GM20000 (cell line): Measurements from ENCODE around the gene SPEM2.
"Not testable (repeated sequence)": the region's sequence is repeated elsewhere in the genome, so short reads cannot be mapped to it uniquely, and the experiment has no call there.

Experiments used
- DNase-seq: peaks from one replicate; pipeline ENCODE4 v3.0.0; 2012; ENCODE audit warnings: low spot score
- TF ChIP-seq, protein P1 (sequence below): IDR thresholded peaks from 2 replicates; pipeline ENCODE4 v1.5.1; 2012; ENCODE audit warnings: mild to moderate bottlenecking, control low read depth; ENCODE audit errors: extremely low read depth, missing control alignments

Gene SPEM2

DNA sequence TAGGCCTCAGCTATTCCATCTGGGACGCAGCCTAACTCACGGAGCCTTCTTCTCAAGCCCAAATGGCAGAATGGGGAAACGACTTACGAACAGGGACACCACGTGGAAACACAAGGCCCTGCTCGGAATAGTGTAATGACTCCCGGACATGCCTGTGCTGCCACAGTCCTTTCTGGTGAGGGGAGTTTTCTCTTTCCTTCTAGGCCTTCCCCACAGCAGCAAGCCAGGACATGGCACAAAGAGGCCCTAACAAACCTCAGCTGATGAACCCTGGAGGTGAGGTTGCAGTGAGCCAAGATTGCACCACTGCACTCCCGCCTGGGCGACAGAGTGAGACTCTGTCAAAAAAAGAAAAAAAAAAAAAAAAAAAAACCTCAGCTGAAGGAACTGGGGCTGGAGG is 38.7 kb downstream of the SPEM2 start:
- TF ChIP-seq, protein P1, sequence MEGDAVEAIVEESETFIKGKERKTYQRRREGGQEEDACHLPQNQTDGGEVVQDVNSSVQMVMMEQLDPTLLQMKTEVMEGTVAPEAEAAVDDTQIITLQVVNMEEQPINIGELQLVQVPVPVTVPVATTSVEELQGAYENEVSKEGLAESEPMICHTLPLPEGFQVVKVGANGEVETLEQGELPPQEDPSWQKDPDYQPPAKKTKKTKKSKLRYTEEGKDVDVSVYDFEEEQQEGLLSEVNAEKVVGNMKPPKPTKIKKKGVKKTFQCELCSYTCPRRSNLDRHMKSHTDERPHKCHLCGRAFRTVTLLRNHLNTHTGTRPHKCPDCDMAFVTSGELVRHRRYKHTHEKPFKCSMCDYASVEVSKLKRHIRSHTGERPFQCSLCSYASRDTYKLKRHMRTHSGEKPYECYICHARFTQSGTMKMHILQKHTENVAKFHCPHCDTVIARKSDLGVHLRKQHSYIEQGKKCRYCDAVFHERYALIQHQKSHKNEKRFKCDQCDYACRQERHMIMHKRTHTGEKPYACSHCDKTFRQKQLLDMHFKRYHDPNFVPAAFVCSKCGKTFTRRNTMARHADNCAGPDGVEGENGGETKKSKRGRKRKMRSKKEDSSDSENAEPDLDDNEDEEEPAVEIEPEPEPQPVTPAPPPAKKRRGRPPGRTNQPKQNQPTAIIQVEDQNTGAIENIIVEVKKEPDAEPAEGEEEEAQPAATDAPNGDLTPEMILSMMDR = no peak
- no peak for DNase-seq

DNA sequence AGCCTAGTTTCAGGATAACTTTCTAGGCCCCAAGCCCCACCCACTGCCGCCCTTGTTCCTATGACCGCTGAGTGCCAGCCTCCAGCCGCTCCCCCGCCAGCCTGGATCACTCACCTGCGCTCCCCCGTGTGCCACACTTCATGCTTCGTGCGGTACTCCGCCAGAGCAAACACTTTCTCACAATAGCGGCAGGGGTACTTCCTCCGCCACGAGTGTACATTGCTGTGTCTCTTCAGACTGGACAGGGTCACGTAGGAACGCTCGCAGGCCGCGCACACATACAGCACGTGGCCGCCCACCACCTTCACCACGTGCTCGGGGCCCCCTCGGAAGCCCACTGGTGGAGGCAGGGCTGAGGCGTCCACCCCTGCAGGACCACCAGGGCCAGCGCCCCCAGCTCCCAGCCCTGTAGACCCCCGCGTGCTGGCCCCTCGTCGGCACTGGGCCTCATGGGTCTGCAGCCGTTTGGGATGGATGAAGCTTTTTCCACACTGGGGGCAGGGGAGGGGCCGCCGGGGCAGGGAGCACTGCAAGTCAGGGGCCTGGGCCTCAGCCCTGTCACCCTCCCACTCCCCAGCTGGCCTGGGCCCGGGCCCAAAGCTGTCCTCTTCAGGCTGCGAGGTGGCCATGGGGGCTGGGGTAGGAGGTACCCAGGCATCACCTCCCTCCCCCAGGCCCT is 40.3 kb downstream of the SPEM2 start:
- TF ChIP-seq, protein P1 = no peak
- DNase-seq = no peak

DNA sequence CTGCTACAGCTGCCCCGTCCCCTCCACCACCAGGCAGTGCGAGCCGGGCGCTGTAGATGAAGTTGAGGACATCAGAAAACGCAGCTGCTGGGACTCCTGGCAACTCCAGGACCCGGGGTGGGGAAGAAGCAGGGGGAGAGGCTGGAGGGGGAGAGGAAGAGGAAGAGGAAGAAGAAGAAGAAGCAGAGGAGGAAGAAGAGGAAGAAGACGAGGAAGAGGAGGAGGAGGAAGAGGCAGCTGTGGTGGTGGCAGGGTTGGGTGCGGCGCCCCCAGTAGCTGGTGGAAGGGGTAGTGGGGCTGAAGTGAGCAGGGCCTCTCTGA is 40.9 kb downstream of the SPEM2 start:
- TF ChIP-seq, protein P1 = no peak
- no peak for DNase-seq

DNA sequence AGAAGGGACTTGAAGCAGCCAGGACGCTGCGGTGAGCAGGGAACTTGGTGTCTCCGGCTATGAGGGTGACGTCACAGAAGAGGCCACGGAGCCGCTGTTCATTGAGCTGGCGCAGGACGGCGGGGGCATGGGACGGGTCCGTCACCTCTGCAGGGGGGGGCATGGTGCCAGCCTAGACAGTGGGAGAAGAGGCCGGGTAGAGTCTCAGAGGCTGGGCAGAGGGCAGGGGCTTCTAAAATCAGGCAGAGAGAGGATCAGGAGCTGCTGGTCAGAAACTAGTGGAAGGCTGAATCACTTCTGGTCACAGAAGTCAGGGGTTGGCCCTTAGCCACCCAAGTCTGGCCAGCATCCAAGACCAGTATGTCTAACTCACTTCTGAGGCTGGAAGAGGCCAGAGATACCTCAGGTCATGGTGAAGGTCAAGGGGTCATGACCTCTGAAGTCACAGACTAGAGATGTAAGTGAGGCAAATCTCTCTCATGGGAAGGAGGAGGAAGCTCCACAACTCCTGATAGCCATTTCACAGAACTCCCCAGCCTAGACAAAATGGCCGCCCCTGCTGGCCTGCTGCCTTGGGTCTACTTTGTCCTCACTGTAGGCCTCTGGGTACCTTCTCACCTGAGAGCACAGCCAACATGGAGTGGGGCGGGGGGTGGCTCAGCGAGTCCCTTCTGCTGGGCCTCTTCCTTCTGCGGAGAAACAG is 41.4 kb downstream of the SPEM2 start:
- DNase-seq = no peak
- TF ChIP-seq, protein P1 = no peak

DNA sequence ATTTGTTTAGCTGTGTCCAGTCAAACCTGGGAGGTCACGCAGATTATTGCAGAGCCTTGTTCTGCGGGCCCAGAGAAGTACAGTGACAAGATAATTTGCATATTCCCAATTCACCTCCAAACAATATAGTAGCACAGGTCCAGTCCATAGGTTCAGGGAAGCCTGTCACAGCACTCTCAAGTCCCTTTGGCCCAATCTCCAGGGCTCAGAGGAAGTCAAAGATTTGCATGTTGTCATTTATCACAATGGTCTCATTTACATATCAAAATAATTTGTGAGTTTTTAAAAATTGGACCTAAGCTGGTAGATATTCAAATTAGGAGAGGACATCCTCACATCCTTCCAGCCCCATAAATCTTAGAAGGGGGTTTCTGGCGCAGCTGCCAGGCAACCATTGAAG is 42.1 kb downstream of the SPEM2 start:
- TF ChIP-seq, protein P1 = no peak
- DNase-seq = no peak

DNA sequence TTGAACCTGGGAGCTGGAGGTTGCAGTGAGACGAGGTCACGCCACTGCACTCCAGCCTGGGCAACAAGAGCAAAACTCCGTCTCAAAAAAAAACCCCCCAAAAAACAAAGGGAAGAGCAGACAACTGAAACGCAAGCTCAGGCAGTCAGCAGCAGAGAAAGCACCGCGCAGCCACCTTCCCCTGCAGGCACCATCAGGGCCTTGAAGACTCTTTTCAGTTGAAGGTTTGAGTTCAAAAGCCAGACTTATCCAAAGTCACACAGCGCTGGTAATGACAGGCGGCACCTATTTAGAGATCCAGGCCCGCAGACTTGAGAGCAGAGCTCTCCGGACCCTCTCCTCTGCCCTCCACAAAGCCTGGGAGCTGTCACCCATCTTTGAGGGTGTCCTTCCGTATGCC is 42.9 kb downstream of the SPEM2 start:
- TF ChIP-seq, protein P1 = no peak
- no peak for DNase-seq

DNA sequence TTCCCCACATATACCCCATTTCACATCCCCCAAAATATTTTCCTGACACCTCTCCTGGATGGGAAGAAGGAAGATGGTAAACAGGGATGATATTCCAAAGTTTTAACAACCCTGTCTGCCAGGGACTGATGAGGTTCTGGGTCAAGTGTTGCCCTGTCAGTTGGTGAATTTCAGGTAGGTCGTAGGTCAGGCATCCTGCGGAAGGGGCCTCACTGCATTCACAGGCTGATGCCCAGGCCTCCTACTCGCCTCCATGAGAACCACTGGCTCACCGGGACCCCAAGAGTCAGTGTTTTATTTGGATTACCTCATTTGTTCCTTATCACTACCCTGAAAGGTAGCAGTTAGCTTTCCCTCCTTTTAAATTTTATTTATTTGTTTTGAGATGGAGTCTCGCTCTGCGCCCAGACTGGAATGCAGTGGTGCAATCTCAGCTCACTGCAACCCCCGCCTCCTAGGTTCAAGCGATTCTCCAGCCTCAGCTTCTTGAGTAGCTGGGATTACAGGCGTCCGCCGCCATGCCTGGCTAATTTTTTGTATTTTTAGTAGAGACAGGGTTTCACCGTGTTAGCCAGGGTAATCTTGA is 43.5 kb downstream of the SPEM2 start:
- no peak for DNase-seq
- TF ChIP-seq, protein P1 = no peak

DNA sequence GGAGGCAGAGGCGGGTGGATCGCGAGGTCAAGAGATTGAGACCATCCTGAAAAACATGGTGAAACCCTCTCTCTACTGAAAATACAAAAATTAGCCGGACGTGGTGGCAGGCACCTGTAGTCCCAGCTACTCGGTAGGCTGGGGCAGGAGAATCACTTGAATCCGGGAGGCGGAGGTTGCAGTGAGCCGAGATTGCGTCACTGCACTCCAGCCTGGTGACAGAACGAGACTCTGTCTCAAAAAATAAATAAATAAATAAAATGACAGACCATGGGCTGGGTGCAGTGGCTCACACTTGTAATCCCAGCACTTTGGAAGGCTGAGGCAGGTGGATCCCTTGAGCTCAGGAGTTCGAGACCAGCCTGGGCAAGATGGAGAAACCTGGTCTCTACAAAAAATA is 44.4 kb downstream of the SPEM2 start:
- DNase-seq = not testable (repeated sequence)

DNA sequence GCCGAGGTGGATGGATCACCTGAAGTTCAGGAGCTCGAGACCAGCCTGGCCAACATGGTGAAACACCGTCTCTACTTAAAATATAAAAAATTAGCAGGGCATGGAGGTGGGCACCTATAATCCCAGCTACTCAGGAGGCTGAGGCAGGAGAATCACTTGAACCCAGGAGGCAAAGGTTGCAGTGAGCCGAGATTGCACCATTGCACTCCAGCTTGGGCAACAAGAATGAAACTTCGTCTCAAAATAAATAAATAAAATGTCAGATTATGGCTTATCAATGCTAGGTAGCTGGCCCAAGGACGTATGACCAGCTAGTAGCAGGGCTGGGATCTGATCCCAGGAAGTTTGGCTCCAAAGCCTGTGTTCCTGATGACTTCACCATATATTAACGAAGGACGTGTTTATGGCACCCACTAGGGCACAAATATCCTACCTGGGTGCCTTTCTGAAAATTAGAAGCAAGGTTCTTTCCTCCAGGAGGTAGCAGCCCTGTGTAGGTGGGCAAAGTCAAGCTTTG is 45.1 kb downstream of the SPEM2 start:
- not testable (repeated sequence) for DNase-seq
